CD4-positive, alpha-beta T cell treated with Interleukin-17A for 1 hour (primary cell): Measurements from ENCODE around the gene GATA6.
"Not testable (repeated sequence)": the region's sequence is repeated elsewhere in the genome, so short reads cannot be mapped to it uniquely, and the experiment has no call there.

Experiments
- DNase-seq: peaks from one replicate; pipeline ENCODE4 v3.0.0-alpha.2; 2020

Gene GATA6

GRCh38 chr18:22213333-22213973 lies 44.1 kb downstream of the GATA6 start:
- DNase-seq = no peak

- no peak for DNase-seq
Observed at GRCh38 chr18:22214731-22215528, 45.5 kb downstream of the GATA6 start.

GRCh38 chr18:22218835-22219234 lies 49.4 kb downstream of the GATA6 start:
- no peak for DNase-seq

GRCh38 chr18:22219568-22220355 lies 50.4 kb downstream of the GATA6 start:
- DNase-seq = no peak

GRCh38 chr18:22220585-22220984 lies 51.2 kb downstream of the GATA6 start:
- DNase-seq = not testable (repeated sequence)

- DNase-seq = peak; percentile 23
Observed at GRCh38 chr18:22221350-22221749, 52.0 kb downstream of the GATA6 start.

- DNase-seq = no peak
Observed at GRCh38 chr18:22223254-22223964, 54.0 kb downstream of the GATA6 start.

GRCh38 chr18:22223965-22224322 lies 54.6 kb downstream of the GATA6 start:
- DNase-seq = no peak

GRCh38 chr18:22224339-22224738 lies 55.0 kb downstream of the GATA6 start:
- DNase-seq = no peak

GRCh38 chr18:22226801-22227200 lies 57.4 kb downstream of the GATA6 start:
- no peak for DNase-seq

GRCh38 chr18:22228976-22229375 lies 59.6 kb downstream of the GATA6 start:
- DNase-seq = no peak

- DNase-seq = no peak
Observed at GRCh38 chr18:22229456-22230124, 60.2 kb downstream of the GATA6 start.

- DNase-seq = no peak
Observed at GRCh38 chr18:22230471-22230945, 61.1 kb downstream of the GATA6 start.

- DNase-seq = no peak
Observed at GRCh38 chr18:22233266-22233665, 63.9 kb downstream of the GATA6 start.

GRCh38 chr18:22238036-22238435 lies 68.6 kb downstream of the GATA6 start:
- peak; percentile 51 for DNase-seq

- DNase-seq = no peak
Observed at GRCh38 chr18:22238681-22239080, 69.3 kb downstream of the GATA6 start.

- no peak for DNase-seq
Observed at GRCh38 chr18:22241921-22242361, 72.6 kb downstream of the GATA6 start.

- no peak for DNase-seq
Observed at GRCh38 chr18:22243513-22243912, 74.1 kb downstream of the GATA6 start.

- DNase-seq = no peak
Observed at GRCh38 chr18:22250026-22250425, 80.6 kb downstream of the GATA6 start.

GRCh38 chr18:22250591-22250996 lies 81.2 kb downstream of the GATA6 start:
- no peak for DNase-seq
